Activated naive CD4-positive, alpha-beta T cell treated with anti-CD3 and anti-CD28 coated beads for 36 hours (primary cell): ENCODE measurements around the gene SINHCAF. TPM values are rescaled to one million over a fixed set of nuclear protein-coding genes. Genes with fewer than 3 reads are reported as not detected.
"Not testable (repeated sequence)": the region's sequence is repeated elsewhere in the genome, so short reads cannot be mapped to it uniquely, and the experiment has no call there.

ENCODE experiments used
- CTCF ChIA-PET: fragments of 350-600 bp; sonication (Branson Sonifier 250); formaldehyde crosslinking; loops from one replicate; lab custom pipeline; 2021; ENCODE audit warnings: antibody characterized with exemption; lab: Charles Lee
- DNase-seq: peaks from one replicate; pipeline ENCODE4 v3.0.0-alpha.2; 2020
- H3K27ac Mint-ChIP-seq: one replicate; pipeline ENCODE4 v1.8.0; 2021; ENCODE audit warnings: mild to moderate bottlenecking, mixed read lengths
- H3K27me3 Mint-ChIP-seq: one replicate; pipeline ENCODE4 v1.8.0; 2021; ENCODE audit warnings: low read depth, mixed read lengths
- H3K36me3 Mint-ChIP-seq: one replicate; pipeline ENCODE4 v1.8.0; 2021; ENCODE audit warnings: low read depth, mixed read lengths
- H3K4me1 Mint-ChIP-seq: one replicate; pipeline ENCODE4 v1.8.0; 2021; ENCODE audit warnings: low read depth, mixed read lengths
- H3K4me3 Mint-ChIP-seq: one replicate; pipeline ENCODE4 v1.8.0; 2021; ENCODE audit warnings: mild to moderate bottlenecking, moderate library complexity, mixed read lengths
- H3K9me3 Mint-ChIP-seq: one replicate; pipeline ENCODE4 v1.8.0; 2021; ENCODE audit warnings: mixed read lengths
- intact Hi-C: fragments of 100-400 bp; cut with micrococcal nuclease; formaldehyde crosslinking; loops from one replicate; pipeline ENCODE4 v1.15.1; 2023
- total RNA-seq, 2 experiments: library from RNA; stranded (reverse); gene quantifications; one replicate each; pipeline ENCODE4 v1.2.3, GENCODE V29; 2021

The SINHCAF gene
- total RNA-seq, 2 experiments from 2014 or later = 158 to 169 TPM

GRCh38 chr12:31249356-31249755, 76.6 kb downstream of the SINHCAF start:
- intact Hi-C loops = no loop called here
- Mint-ChIP-seq H3K27me3 (no peaks in the 10 kb centered on the region), H3K36me3 (no peaks in the 10 kb centered on the region), H3K4me1 (no peaks in the 10 kb centered on the region), H3K27ac (no peak overlapping the region), H3K4me3 (no peak overlapping the region), H3K9me3 (no peaks in the 10 kb centered on the region)
- no peak for DNase-seq
- CTCF ChIA-PET = interaction anchor here (1.0 to 2.7 kb wide), 2 partner anchors 12 to 114 kb away, joined by 3 to 9 read pairs; no protein-coding TSS in a partner anchor

- H3K27ac Mint-ChIP-seq = no peak overlapping the region
- no peaks in the 10 kb centered on the region for H3K36me3 Mint-ChIP-seq
- no peak overlapping the region for H3K4me3 Mint-ChIP-seq
- H3K9me3 Mint-ChIP-seq = no peaks in the 10 kb centered on the region
- intact Hi-C loops = no loop called here
- no peak for DNase-seq
- H3K27me3 Mint-ChIP-seq = no peaks in the 10 kb centered on the region
- no peaks in the 10 kb centered on the region for H3K4me1 Mint-ChIP-seq
- CTCF ChIA-PET = no interaction called here
Observed at GRCh38 chr12:31248815-31249214, 77.1 kb downstream of the SINHCAF start.

GRCh38 chr12:31248337-31248736, 77.6 kb downstream of the SINHCAF start:
- CTCF ChIA-PET = interaction anchor here (0.6 kb wide), 1 partner anchor 10 kb away, joined by 3 read pairs; no protein-coding TSS in a partner anchor
- H3K9me3 Mint-ChIP-seq = no peaks in the 10 kb centered on the region

GRCh38 chr12:31246470-31246850, 79.5 kb downstream of the SINHCAF start:
- Mint-ChIP-seq H3K4me1 (no peaks in the 10 kb centered on the region), H3K36me3 (no peaks in the 10 kb centered on the region), H3K27me3 (no peaks in the 10 kb centered on the region), H3K9me3 (no peaks in the 10 kb centered on the region), H3K27ac (no peak overlapping the region), H3K4me3 (no peak overlapping the region)
- DNase-seq = no peak
- intact Hi-C loops = no loop called here
- CTCF ChIA-PET = interaction anchor here (0.9 kb wide), 1 partner anchor 25 kb away, joined by 3 read pairs; no protein-coding TSS in a partner anchor

More at GRCh38 chr12:31248337-31248736, 77.6 kb downstream of the SINHCAF start:
- no peak for DNase-seq
- Mint-ChIP-seq H3K4me1 (no peaks in the 10 kb centered on the region), H3K27ac (no peak overlapping the region), H3K36me3 (no peaks in the 10 kb centered on the region), H3K4me3 (no peak overlapping the region), H3K27me3 (no peaks in the 10 kb centered on the region)
- intact Hi-C loops = no loop called here

DNA sequence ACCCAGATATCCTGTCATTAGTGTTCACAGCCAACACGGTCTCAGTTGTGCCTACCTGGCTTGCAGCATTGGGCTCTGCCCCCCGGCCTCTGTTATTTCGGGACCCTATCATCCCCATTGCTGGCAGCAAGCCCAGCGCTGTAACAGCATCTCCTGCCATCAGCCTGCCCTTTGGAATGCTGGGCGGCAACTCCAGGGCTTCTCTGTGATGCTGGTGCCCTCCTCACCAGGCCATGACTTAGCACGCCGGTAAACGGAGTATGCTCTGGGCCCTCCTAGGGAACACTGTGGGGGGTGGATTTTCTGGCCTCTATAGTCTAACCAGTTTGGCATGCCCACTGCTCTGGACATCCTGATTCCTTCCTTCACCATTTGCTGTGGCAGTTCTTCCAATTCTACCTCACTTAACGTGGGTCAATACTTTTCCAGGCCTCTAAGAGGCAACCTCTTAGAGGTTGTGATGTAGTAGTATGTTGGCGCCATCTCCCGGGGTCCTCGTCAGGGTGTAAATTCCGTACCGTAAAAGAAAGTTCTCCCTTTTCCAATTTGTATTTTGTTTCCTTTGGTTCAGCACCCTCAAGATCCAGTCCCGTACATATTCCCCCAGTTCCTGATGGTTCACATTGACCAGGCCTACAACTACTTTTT, 80.0 kb downstream of the SINHCAF start:
- Mint-ChIP-seq H3K4me1 (no peaks in the 10 kb centered on the region), H3K4me3 (no peak overlapping the region), H3K36me3 (no peaks in the 10 kb centered on the region), H3K9me3 (no peaks in the 10 kb centered on the region), H3K27ac (no peak overlapping the region), H3K27me3 (no peaks in the 10 kb centered on the region)
- DNase-seq = no peak
- intact Hi-C loops = no loop called here
- CTCF ChIA-PET = interaction anchor here (0.9 to 1.0 kb wide), 2 partner anchors 9 to 26 kb away, joined by 3 read pairs; no protein-coding TSS in a partner anchor

DNA sequence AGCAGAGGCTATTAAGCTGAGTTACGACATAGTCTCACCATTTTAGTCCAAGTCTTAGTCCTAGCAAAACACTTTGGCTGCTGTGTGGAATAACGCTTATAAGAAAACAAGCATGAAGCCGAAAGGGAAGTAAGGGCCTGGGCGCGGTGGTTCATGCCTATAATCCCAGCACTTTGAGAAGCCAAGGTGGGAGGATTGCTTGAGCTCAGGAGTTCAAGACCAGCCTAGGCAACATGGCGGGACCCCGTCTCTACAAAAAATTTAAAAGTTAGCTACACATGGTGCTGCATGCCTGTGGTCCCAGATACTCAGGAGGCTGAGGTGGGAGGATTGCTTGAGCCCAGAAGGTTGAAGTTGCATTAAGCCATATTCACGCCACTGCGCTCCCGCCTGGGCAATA, 83.5 kb downstream of the SINHCAF start:
- DNase-seq, H3K36me3 Mint-ChIP-seq, H3K9me3 Mint-ChIP-seq, H3K4me1 Mint-ChIP-seq, H3K27me3 Mint-ChIP-seq, H3K4me3 Mint-ChIP-seq, intact Hi-C loops, H3K27ac Mint-ChIP-seq: not testable (repeated sequence)
- CTCF ChIA-PET = interaction anchor here (0.6 to 3.0 kb wide), 6 partner anchors 9 to 395 kb away, joined by 3 to 15 read pairs (median 5); no protein-coding TSS in a partner anchor

- Mint-ChIP-seq H3K27ac (no peak overlapping the region), H3K36me3 (no peaks in the 10 kb centered on the region), H3K4me3 (no peak overlapping the region), H3K27me3 (peaks cover 21% of the 10 kb centered on the region), H3K9me3 (no peaks in the 10 kb centered on the region), H3K4me1 (no peaks in the 10 kb centered on the region)
- CTCF ChIA-PET = interaction anchor here (0.5 to 5.3 kb wide), 18 partner anchors 8 to 1137 kb away, joined by 3 to 46 read pairs (median 4); no protein-coding TSS in a partner anchor
- intact Hi-C loops = loop anchor here (1.0 kb wide), 3 partner anchors 122 to 392 kb away; no protein-coding TSS in a partner anchor
- DNase-seq = peak; percentile 90
Observed at GRCh38 chr12:31238764-31239387, 87.1 kb downstream of the SINHCAF start.

- H3K4me1 Mint-ChIP-seq = not testable (repeated sequence)
- CTCF ChIA-PET = interaction anchor here (0.5 to 5.3 kb wide), 11 partner anchors 11 to 1137 kb away, joined by 3 to 46 read pairs (median 4); no protein-coding TSS in a partner anchor
Observed at GRCh38 chr12:31238333-31238732, 87.6 kb downstream of the SINHCAF start.

DNA sequence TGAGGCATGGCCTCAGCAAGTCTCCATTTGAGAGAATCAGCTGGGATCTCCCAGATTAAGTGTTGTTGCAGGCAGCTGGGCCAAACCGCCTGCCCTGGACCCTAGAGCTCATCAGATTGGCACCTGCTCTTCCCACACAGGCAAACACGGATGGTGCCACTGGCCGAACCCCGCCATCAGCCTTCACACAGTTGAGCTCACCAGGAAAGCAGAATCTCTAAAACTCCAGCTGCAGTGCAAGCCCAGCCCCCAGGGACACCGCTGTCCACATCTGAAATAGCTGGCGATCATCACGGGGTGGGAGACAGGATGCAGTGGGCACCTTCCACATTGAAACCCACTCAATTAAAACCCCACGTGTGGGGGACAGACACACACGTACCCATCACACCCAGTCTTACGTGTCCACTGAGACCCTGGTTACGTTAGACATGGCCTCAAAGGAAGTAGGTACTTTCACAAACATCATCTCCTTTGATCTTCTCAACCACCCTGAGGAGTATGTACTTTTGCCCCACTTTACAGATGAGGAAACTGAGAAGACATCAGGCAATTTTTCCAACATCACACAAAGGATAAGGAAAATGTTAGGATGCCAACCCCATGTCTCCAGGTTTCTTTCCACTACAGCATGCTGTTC, 88.8 kb downstream of the SINHCAF start:
- no peak for DNase-seq
- CTCF ChIA-PET = interaction anchor here (0.6 to 5.3 kb wide), 10 partner anchors 8 to 971 kb away, joined by 3 to 46 read pairs (median 4); no protein-coding TSS in a partner anchor
- Mint-ChIP-seq H3K27ac (no peak overlapping the region), H3K4me1 (no peaks in the 10 kb centered on the region), H3K36me3 (no peaks in the 10 kb centered on the region), H3K27me3 (peaks cover 21% of the 10 kb centered on the region), H3K4me3 (no peak overlapping the region), H3K9me3 (no peaks in the 10 kb centered on the region)
- intact Hi-C loops = no loop called here

More at GRCh38 chr12:31238333-31238732, 87.6 kb downstream of the SINHCAF start:
- not testable (repeated sequence) for H3K4me3 Mint-ChIP-seq, H3K36me3 Mint-ChIP-seq, H3K9me3 Mint-ChIP-seq, H3K27ac Mint-ChIP-seq, DNase-seq
- H3K27me3 Mint-ChIP-seq = peaks cover 21% of the 10 kb centered on the region
- intact Hi-C loops = loop anchor here (1.0 kb wide), 2 partner anchors 121 to 391 kb away; no protein-coding TSS in a partner anchor

DNA sequence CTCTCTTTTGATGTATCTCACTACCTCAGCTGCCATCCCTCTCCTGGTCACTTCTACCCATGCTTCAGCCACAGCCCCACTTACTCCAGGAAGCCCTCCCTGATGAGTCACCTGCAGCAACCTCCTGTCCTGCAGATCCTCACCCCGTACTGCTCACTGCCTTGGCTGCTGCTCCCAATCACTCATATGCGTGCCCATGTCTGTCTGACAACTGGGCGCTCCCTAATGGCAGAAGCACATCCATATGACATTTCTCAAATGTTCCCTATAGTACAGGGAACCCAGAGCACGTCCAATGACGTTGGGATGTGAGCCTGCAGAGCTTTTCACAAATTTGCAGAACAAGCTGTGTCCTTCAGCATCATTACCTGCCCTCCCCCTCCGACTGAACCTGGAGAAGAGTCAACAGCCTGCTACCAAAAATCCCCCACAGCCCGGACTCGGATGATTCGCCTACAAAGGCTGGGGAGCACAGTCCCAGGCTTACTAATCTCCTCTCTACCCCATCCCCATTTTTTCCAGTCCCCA, 90.0 kb downstream of the SINHCAF start:
- intact Hi-C loops = no loop called here
- Mint-ChIP-seq H3K27me3 (peaks cover 21% of the 10 kb centered on the region), H3K4me3 (no peak overlapping the region), H3K36me3 (no peaks in the 10 kb centered on the region), H3K4me1 (no peaks in the 10 kb centered on the region), H3K27ac (no peak overlapping the region), H3K9me3 (peaks cover 2% of the 10 kb centered on the region)
- DNase-seq = no peak
- CTCF ChIA-PET = interaction anchor here (0.6 to 5.3 kb wide), 5 partner anchors 9 to 389 kb away, joined by 3 to 46 read pairs (median 4); no protein-coding TSS in a partner anchor

DNA sequence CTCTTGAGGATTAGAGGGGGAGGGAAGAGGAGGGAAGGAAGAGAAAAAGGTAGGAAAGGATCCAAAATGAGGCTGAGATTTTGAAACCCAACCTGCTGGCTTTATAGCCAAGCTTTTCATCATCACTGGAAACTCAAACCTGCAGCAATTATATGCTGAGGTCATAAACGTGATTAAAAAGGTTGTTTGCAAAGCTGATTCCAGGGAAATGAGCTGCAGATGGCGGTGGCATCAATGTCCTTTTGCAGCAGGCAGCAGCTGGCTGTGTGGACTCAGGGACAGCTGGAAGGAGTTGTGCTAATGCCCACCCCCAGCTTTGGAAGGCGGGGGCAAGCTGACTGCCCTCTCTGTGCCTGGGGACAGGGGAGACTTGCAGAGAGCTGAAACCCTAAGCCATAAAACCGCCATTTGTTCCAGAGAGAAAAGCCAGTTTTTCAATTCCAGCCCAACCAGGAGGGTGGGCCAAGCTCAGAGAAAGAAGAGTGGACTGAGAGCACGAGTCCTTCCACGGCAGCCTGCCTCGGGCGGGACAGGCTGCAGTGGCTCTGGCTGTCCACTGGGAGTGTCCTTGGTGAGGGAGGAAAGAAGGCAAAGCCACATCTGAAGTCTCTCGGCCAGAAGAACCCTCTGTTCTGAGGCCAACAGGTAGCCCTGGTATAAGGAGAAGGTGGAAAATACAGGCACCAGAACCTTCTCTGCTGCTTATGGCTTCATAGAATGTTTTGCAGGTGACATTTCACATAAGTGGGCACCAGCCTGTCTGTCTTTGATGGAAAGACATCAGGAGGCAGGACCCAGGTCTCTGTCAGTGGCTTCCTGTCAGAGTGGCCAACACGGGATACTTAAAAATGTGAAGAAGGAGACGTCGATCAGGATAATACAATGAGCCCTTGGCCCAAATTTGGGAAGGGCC, 90.7 kb downstream of the SINHCAF start:
- H3K36me3 Mint-ChIP-seq = no peaks in the 10 kb centered on the region
- CTCF ChIA-PET = interaction anchor here (0.8 to 5.3 kb wide), 5 partner anchors 37 to 388 kb away, joined by 3 to 46 read pairs (median 3); no protein-coding TSS in a partner anchor
- no peaks in the 10 kb centered on the region for H3K4me1 Mint-ChIP-seq
- intact Hi-C loops = no loop called here
- peaks cover 21% of the 10 kb centered on the region for H3K27me3 Mint-ChIP-seq
- H3K27ac Mint-ChIP-seq = no peak overlapping the region
- no peak overlapping the region for H3K4me3 Mint-ChIP-seq
- DNase-seq = no peak
- H3K9me3 Mint-ChIP-seq = peaks cover 2% of the 10 kb centered on the region
